Cerebellar cortex (tissue), 1 donor: ENCODE data around the gene WDR48.

Experiments
- DNase-seq: peaks from one replicate; pipeline ENCODE4 v3.0.0-alpha.2; 2015; ENCODE audit warnings: low spot score

WDR48 gene

DNA sequence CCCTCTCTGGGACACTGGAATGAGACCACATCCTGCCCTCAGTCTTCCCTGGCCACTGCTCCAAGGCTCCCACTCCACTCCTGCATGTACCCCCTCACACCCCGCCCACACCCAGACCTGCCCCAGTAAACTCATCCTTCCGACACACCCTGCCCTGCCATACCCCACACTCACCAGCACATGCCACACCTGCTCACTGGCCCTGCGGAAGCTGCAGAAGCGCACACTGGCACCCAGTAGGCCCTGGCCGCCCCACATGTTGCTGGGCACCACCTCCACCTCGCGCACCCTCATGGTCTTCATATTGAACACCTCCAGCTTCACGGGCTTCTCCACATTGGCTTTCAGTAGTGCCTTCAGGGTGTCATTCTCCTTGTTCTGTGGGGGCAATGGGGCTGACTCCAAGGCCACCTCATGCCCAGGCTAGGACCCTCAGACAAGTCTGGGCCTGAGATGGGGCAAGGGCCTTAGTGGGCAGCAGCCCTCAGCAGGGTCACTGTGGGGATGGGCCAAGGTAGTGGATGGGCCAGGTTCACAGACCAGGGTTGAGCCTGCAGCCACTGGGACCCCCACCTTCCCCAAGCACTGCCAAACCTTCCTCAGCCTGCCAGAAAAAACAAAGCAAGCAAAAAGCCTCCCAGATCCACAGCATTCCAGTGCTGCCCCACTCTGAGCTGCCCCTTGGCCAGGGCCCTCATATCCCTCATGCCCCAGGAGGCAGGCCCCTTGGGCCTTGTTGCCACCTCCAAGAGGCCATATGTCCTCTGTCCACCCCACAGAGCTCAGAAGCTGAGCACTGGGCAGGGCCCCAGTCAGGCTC, 50.9 kb downstream of the WDR48 start:
- no peak for DNase-seq

DNA sequence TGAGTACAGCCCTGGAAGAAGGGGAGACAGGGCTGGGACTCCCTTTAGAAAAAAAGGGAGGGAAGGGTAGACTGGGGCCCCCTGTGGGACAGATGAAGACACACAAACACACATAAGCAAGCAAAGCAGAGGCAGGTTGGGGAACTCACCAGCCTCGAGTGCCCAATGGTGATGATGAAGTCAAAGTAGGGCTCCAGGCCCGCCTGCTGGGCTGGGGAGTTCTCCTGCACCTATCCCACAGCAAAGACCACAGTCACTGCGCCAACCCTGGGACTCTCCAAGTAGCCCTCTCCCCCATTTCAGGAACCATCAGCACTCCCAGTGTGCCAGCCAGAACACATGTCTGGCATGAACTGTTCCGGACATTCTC, 51.5 kb downstream of the WDR48 start:
- peak; percentile 23 for DNase-seq

GRCh38 chr3:39103791-39104552, 52.2 kb downstream of the WDR48 start:
- no peak for DNase-seq

DNA sequence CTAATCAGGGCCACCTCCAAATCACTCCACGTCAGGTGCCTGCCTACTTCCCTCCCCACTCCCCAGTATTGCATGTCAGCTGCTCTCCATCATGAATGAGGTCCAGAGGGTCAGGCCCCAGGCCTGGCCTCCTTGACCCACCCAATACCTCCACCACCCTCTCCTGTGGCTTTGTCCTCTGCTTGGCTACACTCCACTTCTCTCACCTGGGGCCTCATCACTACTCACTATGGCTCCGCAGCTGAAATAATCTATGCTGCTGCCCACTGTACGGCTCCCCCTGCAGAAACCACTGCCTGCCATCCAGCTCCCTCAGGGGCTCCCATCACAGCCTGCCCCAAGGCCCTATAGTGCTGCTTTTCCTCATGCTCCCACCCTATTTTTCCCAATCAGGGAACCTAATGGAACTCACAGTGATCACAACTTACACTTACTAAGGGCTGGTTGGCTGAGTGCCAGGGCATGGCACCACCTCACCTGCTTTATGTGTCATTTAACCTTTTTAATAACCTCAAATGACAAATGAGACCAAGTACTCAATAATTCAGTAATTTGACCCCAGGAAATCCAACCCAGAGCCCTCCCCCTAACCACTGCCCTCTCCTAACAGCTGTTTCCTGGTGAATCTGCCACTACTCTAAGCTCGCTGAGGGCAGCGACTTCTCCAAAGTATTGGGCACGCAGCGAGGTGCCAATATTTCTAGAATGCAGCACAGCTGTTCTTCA, 53.3 kb downstream of the WDR48 start:
- DNase-seq: no peak

- no peak for DNase-seq
These were observed 53.9 kb downstream of the WDR48 start for GRCh38 chr3:39105687-39106063.

DNA sequence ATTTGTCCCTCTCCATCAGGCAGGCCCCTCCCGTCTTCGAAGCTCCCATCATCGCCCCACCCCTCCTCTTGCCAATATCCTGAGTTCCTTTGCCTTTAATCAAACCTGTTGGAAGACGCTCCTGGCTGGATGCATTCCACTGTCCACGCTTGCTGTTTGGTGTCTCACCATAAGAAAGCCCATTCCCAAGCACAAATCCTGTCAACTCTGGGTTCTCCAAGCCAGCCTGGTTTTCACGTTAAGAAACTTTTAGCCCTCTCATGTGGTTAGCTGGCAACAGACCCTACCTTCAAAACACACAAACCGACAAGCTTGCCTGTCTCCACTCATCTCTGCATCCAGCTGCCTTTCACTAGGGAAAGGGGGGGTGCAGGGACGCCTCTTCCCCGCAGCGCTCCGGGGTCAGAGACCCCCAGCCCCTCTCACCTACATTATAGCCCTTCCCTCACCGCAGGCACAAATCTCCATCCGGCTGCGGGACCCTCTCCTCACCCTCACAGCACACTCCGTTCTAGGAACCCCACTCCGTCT, 54.5 kb downstream of the WDR48 start:
- DNase-seq: peak; percentile 28

GRCh38 chr3:39106851-39107387, 55.1 kb downstream of the WDR48 start:
- DNase-seq: peak; percentile 40

GRCh38 chr3:39107388-39108199, 55.8 kb downstream of the WDR48 start, which contains the start of the genes GORASP1 and TTC21A:
Gene GORASP1, minus strand, starts transcription at chr3:39107627. Its CDS starts 86 bp downstream, at chr3:39107541.
Gene TTC21A, plus strand, starts transcription at chr3:39107680. Its CDS starts 158 bp downstream, at chr3:39107838.
- DNase-seq: peak; percentile 93

DNA sequence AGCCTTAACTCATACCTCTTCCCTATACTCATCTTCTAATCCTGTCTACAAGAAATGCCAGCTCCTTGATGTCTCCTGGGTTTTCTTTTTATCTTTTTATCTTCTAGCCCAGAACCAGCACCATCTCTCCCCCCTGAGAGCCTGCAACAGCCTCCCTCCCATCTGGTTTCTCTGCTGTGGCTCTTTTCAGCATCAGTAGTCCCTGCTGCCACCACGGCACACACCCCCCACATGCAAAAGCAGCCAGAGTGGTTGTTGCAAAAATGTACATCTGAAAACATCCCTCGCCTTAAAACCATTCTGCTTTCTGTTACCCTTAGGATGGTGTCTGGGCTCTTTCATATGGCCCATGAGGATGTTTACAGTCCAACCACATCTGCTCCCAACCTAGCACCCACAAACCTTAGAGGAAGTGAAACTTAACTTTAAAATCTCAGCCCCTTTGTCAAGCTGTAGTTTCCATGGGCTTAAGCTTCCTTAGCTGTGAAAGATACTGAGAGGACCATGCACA, 56.4 kb downstream of the WDR48 start:
- DNase-seq: no peak

GRCh38 chr3:39109086-39109485, 57.3 kb downstream of the WDR48 start:
- DNase-seq: no peak

DNA sequence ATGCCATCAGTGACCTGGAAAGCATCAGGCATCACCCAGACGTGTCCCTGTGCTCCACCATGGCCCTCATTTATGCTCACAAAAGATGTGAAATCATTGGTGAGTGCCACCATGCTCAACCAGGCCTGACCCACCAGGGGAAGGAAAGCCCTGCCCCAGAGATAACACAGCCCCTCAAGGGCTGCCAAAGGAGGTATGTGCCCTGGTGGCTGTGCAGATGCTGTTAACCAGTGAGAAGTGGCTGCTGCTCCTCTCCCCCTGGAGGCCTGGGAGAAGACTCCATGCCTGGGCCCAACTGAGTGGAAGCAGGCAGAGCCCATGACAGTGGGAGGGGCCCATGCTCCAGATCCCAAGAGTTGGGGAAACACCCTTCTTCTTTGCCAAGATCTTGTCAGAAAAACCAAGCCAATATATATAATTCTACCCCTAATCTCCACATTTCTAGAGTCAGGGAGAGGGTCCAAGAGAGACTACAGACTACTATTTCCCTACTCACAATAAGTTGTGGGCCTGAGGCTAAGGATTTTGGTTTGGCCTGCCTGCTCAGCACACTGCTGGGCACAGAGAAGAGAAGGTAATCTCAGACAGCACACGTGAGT, 58.3 kb downstream of the WDR48 start:
- no peak for DNase-seq

GRCh38 chr3:39112113-39112512, 60.3 kb downstream of the WDR48 start:
- no peak for DNase-seq

DNA sequence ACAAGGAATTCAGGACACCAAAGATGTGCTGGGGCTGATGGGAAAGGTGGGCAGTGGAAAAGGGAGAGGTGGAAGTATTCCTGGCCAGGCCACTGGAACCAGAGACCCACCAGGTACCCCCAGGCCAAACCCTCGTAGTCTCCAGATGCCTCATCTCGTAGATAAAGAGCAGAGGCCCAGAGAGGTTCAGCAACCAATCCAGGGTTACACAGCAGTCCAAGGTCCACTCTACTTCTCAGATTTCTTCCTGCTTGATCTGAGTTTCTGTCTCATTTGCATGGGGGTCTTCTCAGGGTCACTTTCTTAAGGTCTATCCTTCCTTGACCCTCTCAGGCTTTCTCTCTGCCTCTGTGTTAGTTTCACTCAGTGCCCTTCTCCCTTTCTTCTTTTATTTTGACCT, 60.7 kb downstream of the WDR48 start:
- no peak for DNase-seq

GRCh38 chr3:39113291-39113690, 61.5 kb downstream of the WDR48 start:
- DNase-seq: no peak

- no peak for DNase-seq
These were observed 62.6 kb downstream of the WDR48 start for GRCh38 chr3:39114456-39114855.

DNA sequence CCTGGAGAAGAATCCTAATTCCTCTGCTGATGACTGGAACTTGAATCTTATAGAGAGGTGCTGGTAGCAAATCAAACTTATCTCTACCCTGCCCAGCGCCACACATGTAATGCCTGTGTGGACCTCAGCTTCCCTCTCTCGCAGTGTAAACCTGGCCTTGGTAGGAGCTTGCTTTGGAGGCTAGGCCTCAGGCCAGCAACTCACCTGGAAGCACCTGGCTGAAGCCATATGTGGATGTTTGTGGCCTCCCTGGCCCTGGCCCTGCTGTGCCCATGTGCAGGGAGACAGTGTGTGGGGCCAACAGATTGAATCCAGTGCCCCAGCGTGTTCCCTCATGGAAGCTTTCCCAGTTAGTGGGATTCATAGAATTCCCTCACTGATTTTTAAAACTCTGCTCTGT, 64.1 kb downstream of the WDR48 start:
- DNase-seq: no peak

DNA sequence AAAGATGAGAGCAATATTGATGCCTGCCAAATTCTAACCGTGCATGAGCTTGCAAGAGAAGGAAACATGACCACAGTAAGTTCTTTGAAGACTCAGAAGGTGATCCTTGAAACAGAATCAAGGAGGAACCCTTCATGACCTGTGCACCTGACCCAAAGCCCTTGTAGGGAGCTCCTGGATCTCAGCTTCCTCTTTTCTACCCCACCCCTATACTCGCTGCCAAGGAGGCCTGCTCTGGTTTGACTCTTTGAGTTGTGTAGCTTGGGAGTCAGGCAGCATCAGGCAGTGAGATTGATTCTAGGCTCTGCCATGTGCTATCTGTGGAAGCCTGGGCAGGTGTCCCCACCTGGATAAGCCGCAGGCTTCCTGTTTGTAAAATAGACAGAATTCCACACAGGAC, 66.3 kb downstream of the WDR48 start:
- no peak for DNase-seq

- DNase-seq: no peak
These were observed 67.3 kb downstream of the WDR48 start for GRCh38 chr3:39118931-39119660.

DNA sequence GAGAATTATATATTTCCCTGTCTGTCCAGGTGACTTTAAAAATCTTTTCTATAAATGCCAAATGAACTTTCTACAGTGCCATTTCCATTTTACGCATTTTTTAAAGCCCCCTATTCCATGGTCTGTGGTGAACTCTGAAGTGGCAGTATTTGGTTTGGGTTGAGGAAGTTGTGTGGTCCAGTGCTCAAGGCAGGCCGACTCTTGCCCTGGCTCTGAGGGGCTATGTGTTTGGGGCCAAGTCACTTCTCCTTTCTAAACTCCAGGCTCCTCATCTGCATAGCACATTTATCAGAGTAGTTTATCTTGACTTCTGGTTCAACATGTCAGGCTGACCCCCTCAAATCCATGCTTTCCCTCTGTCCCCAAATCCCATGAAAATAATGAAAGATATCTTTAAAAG, 69.8 kb downstream of the WDR48 start:
- no peak for DNase-seq

DNA sequence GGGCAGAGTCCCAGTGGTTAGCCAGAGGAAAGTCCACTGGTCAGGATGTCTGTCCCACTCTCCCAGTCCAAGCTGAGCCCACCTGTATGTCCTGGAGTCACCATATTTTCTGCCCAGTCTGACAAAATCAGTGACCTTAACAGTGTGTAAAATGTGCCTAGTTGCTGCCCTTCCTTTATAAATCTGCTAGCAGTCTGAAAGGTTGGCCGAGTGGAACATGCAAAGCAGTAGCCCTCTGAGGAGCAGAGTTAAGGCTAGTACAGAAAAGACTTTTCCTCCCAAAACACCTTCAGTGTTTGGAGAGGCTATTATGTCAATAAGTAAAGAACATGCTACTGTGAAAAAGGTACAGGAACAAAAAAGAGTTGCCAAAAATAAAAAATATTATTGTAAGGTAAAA, 71.0 kb downstream of the WDR48 start:
- no peak for DNase-seq
